ENCODE data around the gene SERPINA10.

DNA sequence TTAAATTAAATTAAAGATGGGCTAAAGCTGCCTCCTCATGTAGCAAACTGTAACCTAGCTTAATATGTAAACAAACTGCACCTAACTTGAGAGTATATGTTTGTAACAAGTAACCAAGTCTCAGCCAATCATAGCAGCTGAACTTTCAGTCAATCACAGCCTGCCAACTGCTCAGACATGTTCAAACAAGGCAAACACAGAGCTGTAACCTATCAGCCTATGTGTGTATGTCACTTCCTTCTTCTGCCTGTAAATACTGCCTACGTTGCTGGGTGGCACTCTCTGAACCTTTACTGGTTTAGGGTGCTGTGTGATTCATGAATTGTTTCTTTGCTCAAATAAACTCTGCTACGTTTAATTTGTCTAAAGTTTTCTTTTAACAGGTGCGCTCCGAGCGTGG, 27.2 kb upstream of the SERPINA10 start:
- TF ChIP-seq CTCF (IDR thresholded peaks at IDR 0.05 in 4 of 5, conservative IDR thresholded peaks at IDR 0.05 in 1 of 5) (no peak), POLR2A (IDR thresholded peaks at IDR 0.05) (no peak)
